ENCODE measurements around the gene APOL1. TPM values are rescaled to one million over a fixed set of nuclear protein-coding genes. Genes with fewer than 3 reads are reported as not detected.

Gene APOL1
- polyA plus RNA-seq, 1 of the 3 experiments (the other 2 are of a cell fraction), result 0.56 TPM

DNA sequence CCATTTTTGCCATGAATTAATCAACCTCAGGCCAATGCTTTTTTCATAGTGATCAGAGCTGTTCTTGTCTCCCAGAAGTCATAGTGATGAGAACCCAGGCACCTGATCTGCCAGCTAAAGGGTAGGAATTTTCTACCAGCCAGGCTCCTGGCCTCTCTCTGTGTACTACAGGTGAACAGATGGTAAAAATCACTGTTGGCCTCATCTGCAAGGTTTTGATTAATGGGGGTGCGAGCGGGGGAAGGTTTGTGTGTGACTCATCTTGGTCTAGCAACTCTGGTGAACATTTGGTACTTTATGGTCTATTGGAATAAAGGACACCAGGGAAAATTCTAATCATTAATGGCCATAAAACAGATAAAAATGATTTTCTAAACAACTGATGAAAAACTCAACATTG is 37.0 kb upstream of the APOL1 start:
- H3K9me2 ChIP-seq, result no peaks in the 10 kb centered on the region
- no peaks in the 10 kb centered on the region for H3K36me3 ChIP-seq (replicated peaks in 1 of 2; ENCODE audit: control insufficient read depth in 1 of 2, insufficient read depth in 2 of 2, low read length in 1 of 2)
- TF ChIP-seq TCF12 (IDR thresholded peaks at IDR 0.05) (no peak), YY1 (IDR thresholded peaks at IDR 0.05; ENCODE audit: low read depth) (no peak), GATA2 (CRISPR knock-in tag; IDR thresholded peaks at IDR 0.05) (no peak), FOSL2 (IDR thresholded peaks at IDR 0.05; ENCODE audit: borderline replicate concordance, low read depth) (no peak), SIN3A (IDR thresholded peaks at IDR 0.05; ENCODE audit: borderline replicate concordance, low read depth, low read length) (no peak), TEAD4 (IDR thresholded peaks at IDR 0.05; ENCODE audit: borderline replicate concordance, insufficient read depth) (no peak), MEF2A (IDR thresholded peaks at IDR 0.05; ENCODE audit: borderline replicate concordance, low read depth) (no peak), MXI1 (IDR thresholded peaks at IDR 0.05; ENCODE audit: low read depth, low read length) (no peak), GABPA (IDR thresholded peaks at IDR 0.05; ENCODE audit: low read depth) (no peak), SMC3 (IDR thresholded peaks at IDR 0.05; ENCODE audit: low read depth, low read length) (no peak), FOXM1 (IDR thresholded peaks at IDR 0.05; ENCODE audit: low read depth) (no peak), CHD2 (IDR thresholded peaks at IDR 0.05; ENCODE audit: low read length, partially characterized antibody) (no peak), RXRA (IDR thresholded peaks at IDR 0.05; ENCODE audit: borderline replicate concordance, low read depth) (no peak), TAF1 (IDR thresholded peaks at IDR 0.05; ENCODE audit: borderline replicate concordance, low read depth, low read length) (no peak), JUND (IDR thresholded peaks at IDR 0.05) (no peak)
- TF ChIP-seq, protein P1, sequence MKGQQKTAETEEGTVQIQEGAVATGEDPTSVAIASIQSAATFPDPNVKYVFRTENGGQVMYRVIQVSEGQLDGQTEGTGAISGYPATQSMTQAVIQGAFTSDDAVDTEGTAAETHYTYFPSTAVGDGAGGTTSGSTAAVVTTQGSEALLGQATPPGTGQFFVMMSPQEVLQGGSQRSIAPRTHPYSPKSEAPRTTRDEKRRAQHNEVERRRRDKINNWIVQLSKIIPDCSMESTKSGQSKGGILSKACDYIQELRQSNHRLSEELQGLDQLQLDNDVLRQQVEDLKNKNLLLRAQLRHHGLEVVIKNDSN (IDR thresholded peaks at IDR 0.05; ENCODE audit: borderline replicate concordance, low read depth), result no peak
- TF ChIP-seq, protein P2, sequence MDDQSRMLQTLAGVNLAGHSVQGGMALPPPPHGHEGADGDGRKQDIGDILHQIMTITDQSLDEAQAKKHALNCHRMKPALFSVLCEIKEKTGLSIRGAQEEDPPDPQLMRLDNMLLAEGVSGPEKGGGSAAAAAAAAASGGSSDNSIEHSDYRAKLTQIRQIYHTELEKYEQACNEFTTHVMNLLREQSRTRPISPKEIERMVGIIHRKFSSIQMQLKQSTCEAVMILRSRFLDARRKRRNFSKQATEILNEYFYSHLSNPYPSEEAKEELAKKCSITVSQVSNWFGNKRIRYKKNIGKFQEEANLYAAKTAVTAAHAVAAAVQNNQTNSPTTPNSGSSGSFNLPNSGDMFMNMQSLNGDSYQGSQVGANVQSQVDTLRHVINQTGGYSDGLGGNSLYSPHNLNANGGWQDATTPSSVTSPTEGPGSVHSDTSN (IDR thresholded peaks at IDR 0.05), result no peak
- TF ChIP-seq, protein P3, sequence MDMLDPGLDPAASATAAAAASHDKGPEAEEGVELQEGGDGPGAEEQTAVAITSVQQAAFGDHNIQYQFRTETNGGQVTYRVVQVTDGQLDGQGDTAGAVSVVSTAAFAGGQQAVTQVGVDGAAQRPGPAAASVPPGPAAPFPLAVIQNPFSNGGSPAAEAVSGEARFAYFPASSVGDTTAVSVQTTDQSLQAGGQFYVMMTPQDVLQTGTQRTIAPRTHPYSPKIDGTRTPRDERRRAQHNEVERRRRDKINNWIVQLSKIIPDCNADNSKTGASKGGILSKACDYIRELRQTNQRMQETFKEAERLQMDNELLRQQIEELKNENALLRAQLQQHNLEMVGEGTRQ (IDR thresholded peaks at IDR 0.05; ENCODE audit: borderline replicate concordance, low read depth, low read length), result no peak
- H3F3A ChIP-seq (replicated peaks; ENCODE audit: insufficient read depth), result no peaks in the 10 kb centered on the region
- H3K27me3 ChIP-seq (ENCODE audit: insufficient read depth), result peaks cover 28% of the 10 kb centered on the region; the same call in 1 of the 2 replicates
- no peak overlapping the region for H3K4me2 ChIP-seq
- no peaks in the 10 kb centered on the region for H3K79me2 ChIP-seq (ENCODE audit: insufficient read depth)
- H3K4me3 ChIP-seq (ENCODE audit: low read depth in 2 of 2, low read length in 1 of 2), result no peak overlapping the region
- no peaks in the 10 kb centered on the region for H4K20me1 ChIP-seq (ENCODE audit: insufficient read depth)
- no peak for DNase-seq
- H3K9me3 ChIP-seq, result no peaks in the 10 kb centered on the region
- 59% methylated on average over 2 of the region's 2 CpGs for WGBS (ENCODE audit: low lambda C conversion rate)
- H3K4me1 ChIP-seq (ENCODE audit: control insufficient read depth in 1 of 2, insufficient read depth in 2 of 2, low read depth in 1 of 2, low read length in 1 of 2), result peaks cover 0 to 2% of the 10 kb centered on the region in 2 experiments; a peak in 1 of 4 replicates
- ChIA-PET CTCF (interaction anchor here (0.7 to 3.0 kb wide), 5 partner anchors 13 to 70 kb away, joined by 3 to 9 read pairs (median 4); no protein-coding TSS in a partner anchor), POLR2A (no interaction called here)
- H3K27ac ChIP-seq (ENCODE audit: low read depth in 2 of 2, low read length in 1 of 2), result no peak overlapping the region
- no peak overlapping the region for H2AFZ ChIP-seq (ENCODE audit: low read depth)
- no peak overlapping the region for H3K9ac ChIP-seq
